Esophagus muscularis mucosa (tissue), 4 donors: ENCODE results near the gene ADGRV1. TPM values are rescaled to one million over a fixed set of nuclear protein-coding genes. Genes with fewer than 3 reads are reported as not detected.
"Not testable (repeated sequence)": the region's sequence is repeated elsewhere in the genome, so short reads cannot be mapped to it uniquely, and the experiment has no call there.

Experiments used
- DNase-seq: peaks from one replicate; pipeline ENCODE4 v3.0.0-alpha.2; 2017; ENCODE audit errors: extremely low spot score
- H3K27ac ChIP-seq, 4 donors: fragments of 200-600 bp; sonication (generic); replicated peaks in 1 of 4; 1 replicate in 3 of 4; 2 replicates in 1 of 4; pipeline ENCODE4 v1.5.1; 2016 to 2019; ENCODE audit warnings: mild to moderate bottlenecking in 1 of 4
- H3K27me3 ChIP-seq, 4 donors: fragments of 200-600 bp; sonication (generic); one replicate each; pipeline versions ENCODE4 v1.5.1 to v1.6.0; 2016 to 2019
- H3K36me3 ChIP-seq, 4 donors: fragments of 200-600 bp; sonication (generic); one replicate each; pipeline ENCODE4 v1.5.1; 2016 to 2019
- H3K4me1 ChIP-seq, 4 donors: fragments of 200-600 bp; sonication (generic); one replicate each; pipeline ENCODE4 v1.5.1; 2016 to 2019
- H3K4me3 ChIP-seq, 4 donors: fragments of 200-600 bp; sonication (generic); 1 replicate in 2 of 4; 2 replicates in 2 of 4; pipeline ENCODE4 v1.5.1; 2016 to 2019; ENCODE audit warnings: mild to moderate bottlenecking in 4 of 4, moderate library complexity in 1 of 4
- H3K9me3 ChIP-seq, 4 donors: fragments of 200-600 bp; sonication (generic); 1 replicate in 3 of 4; 2 replicates in 1 of 4; pipeline ENCODE4 v1.5.1; 2016 to 2019
- CTCF ChIP-seq, 3 experiments: fragments of 200-600 bp in 2 of 3; fragments of 450-650 bp in 1 of 3; sonication (generic) in 2 of 3; IDR thresholded peaks; one replicate each; pipeline ENCODE4 v1.5.1; 2017 to 2019; ENCODE audit warnings: antibody characterized with exemption in 3 of 3, mild to moderate bottlenecking in 2 of 3, moderate library complexity in 1 of 3
- EP300 ChIP-seq: sonication (generic); formaldehyde crosslinking; IDR thresholded peaks from one replicate; pipeline ENCODE4 v1.6.1; 2017; ENCODE audit warnings: antibody characterized with exemption
- POLR2A ChIP-seq: fragments of 450-650 bp; IDR thresholded peaks from one replicate; pipeline ENCODE4 v1.6.1; 2017; ENCODE audit warnings: antibody characterized with exemption, moderate library complexity, mild to moderate bottlenecking, low read depth
- POLR2AphosphoS5 ChIP-seq, 2 donors: sonication (generic); formaldehyde crosslinking; IDR thresholded peaks; one replicate each; pipeline ENCODE4 v1.6.1; 2017; ENCODE audit warnings: antibody characterized with exemption in 2 of 2
- whole genome bisulfite sequencing: methylation state at CpG from one replicate; pipeline ENCODE4 v1.1.5; 2018; 5-methylcytosine and 5-hydroxymethylcytosine counted together
- intact Hi-C: fragments of 100-400 bp; cut with DNase I; formaldehyde crosslinking; loops from one replicate; pipeline ENCODE4 v1.15.1; 2023
- total RNA-seq, 4 donors: library from RNA; depleted of rRNA; stranded (reverse); fragments of >200 nt; gene quantifications; one replicate each; pipeline versions ENCODE4 v1.1.0 to v1.2.1, GENCODE V29; 2016

Gene ADGRV1
- total RNA-seq, 4 donors from 2014 or later: 0.42 to 1.4 (median 0.54) TPM

GRCh38 chr5:91049800-91050199, 491.2 kb downstream of the ADGRV1 start:
- no peak for DNase-seq
- WGBS: 92% methylated on average over 2 of the region's 2 CpGs
- no peak overlapping the region for H3K27ac ChIP-seq
- TF ChIP-seq POLR2A (no peak), EP300 (no peak), POLR2AphosphoS5 (IDR thresholded peaks at IDR 0.05) (no peak), CTCF (IDR thresholded peaks at IDR 0.05) (no peak)
- no peaks in the 10 kb centered on the region for H3K9me3 ChIP-seq
- H3K27me3 ChIP-seq: no peaks in the 10 kb centered on the region
- intact Hi-C loops: no loop called here
- peaks cover 0 to 40% (median 30%) of the 10 kb centered on the region in 4 donors for H3K4me1 ChIP-seq
- no peak overlapping the region for H3K4me3 ChIP-seq
- no peaks in the 10 kb centered on the region for H3K36me3 ChIP-seq

GRCh38 chr5:91052411-91052810, 493.8 kb downstream of the ADGRV1 start:
- intact Hi-C loops, H3K4me3 ChIP-seq, H3K9me3 ChIP-seq, H3K36me3 ChIP-seq, DNase-seq, H3K27me3 ChIP-seq, H3K27ac ChIP-seq: not testable (repeated sequence)
- peaks cover 0 to 34% (median 28%) of the 10 kb centered on the region in 4 donors for H3K4me1 ChIP-seq
- WGBS: 97% methylated on average over 8 of the region's 8 CpGs

- Histone ChIP-seq H3K36me3 (no peaks in the 10 kb centered on the region), H3K27me3 (no peaks in the 10 kb centered on the region), H3K27ac (peak overlapping the region in 1 of 4 donors; percentile 27), H3K4me3 (no peak overlapping the region), H3K4me1 (peaks cover 0 to 27% (median 21%) of the 10 kb centered on the region in 4 donors), H3K9me3 (no peaks in the 10 kb centered on the region)
- WGBS: 45% methylated on average over 4 of the region's 4 CpGs
- DNase-seq: no peak
- intact Hi-C loops: no loop called here
- TF ChIP-seq EP300: no peak
Measured at GRCh38 chr5:91052977-91053740, 494.6 kb downstream of the ADGRV1 start.

GRCh38 chr5:91053741-91054025, 495.1 kb downstream of the ADGRV1 start:
- intact Hi-C loops: no loop called here
- H3K9me3 ChIP-seq: no peaks in the 10 kb centered on the region
- TF ChIP-seq POLR2AphosphoS5 (IDR thresholded peaks at IDR 0.05): no peak
- no peak for TF ChIP-seq POLR2A
- no peak for TF ChIP-seq CTCF (IDR thresholded peaks at IDR 0.05)
- H3K27me3 ChIP-seq: no peaks in the 10 kb centered on the region
- DNase-seq: no peak
- H3K4me1 ChIP-seq: peaks cover 0 to 21% (median 17%) of the 10 kb centered on the region in 4 donors
- 35% methylated on average over 1 of the region's 1 CpG for WGBS
- H3K36me3 ChIP-seq: no peaks in the 10 kb centered on the region
- peak overlapping the region in 1 of 4 donors; percentile 27 for H3K27ac ChIP-seq
- H3K4me3 ChIP-seq: no peak overlapping the region

- H3K9me3 ChIP-seq: no peaks in the 10 kb centered on the region
- H3K4me3 ChIP-seq: no peak overlapping the region
- 38% methylated on average over 1 of the region's 1 CpG for WGBS
- no peak overlapping the region for H3K27ac ChIP-seq
- no peak for DNase-seq
- no peaks in the 10 kb centered on the region for H3K27me3 ChIP-seq
- H3K36me3 ChIP-seq: no peaks in the 10 kb centered on the region
- no peak for TF ChIP-seq POLR2AphosphoS5 (IDR thresholded peaks at IDR 0.05)
- TF ChIP-seq EP300: no peak
- no peak for TF ChIP-seq CTCF (IDR thresholded peaks at IDR 0.05)
- no peak for TF ChIP-seq POLR2A
- intact Hi-C loops: no loop called here
- H3K4me1 ChIP-seq: peaks cover 0 to 21% (median 15%) of the 10 kb centered on the region in 4 donors
Measured at GRCh38 chr5:91058155-91058554, 499.6 kb downstream of the ADGRV1 start.

- no peaks in the 10 kb centered on the region for H3K9me3 ChIP-seq
- DNase-seq: no peak
- TF ChIP-seq CTCF (IDR thresholded peaks at IDR 0.05): no peak
- TF ChIP-seq POLR2AphosphoS5 (IDR thresholded peaks at IDR 0.05): no peak
- TF ChIP-seq EP300: no peak
- TF ChIP-seq POLR2A: no peak
- H3K4me3 ChIP-seq: no peak overlapping the region
- intact Hi-C loops: no loop called here
- H3K27ac ChIP-seq: no peak overlapping the region
- H3K4me1 ChIP-seq: peaks cover 0 to 21% (median 14%) of the 10 kb centered on the region in 4 donors
- H3K27me3 ChIP-seq: no peaks in the 10 kb centered on the region
- no peaks in the 10 kb centered on the region for H3K36me3 ChIP-seq
- WGBS: 85% methylated on average over 4 of the region's 4 CpGs
Measured at GRCh38 chr5:91058575-91058974, 500.0 kb downstream of the ADGRV1 start.
